ENCODE data around the gene TRIM44.

The TRIM44 gene

GRCh38 chr11:35794333-35794732, 131.8 kb downstream of the TRIM44 start:
- no peak for DNase-seq

GRCh38 chr11:35794850-35795249, 132.3 kb downstream of the TRIM44 start:
- no peak for DNase-seq

GRCh38 chr11:35796562-35796961, 134.0 kb downstream of the TRIM44 start:
- DNase-seq = no peak

- DNase-seq = no peak
These were observed 135.8 kb downstream of the TRIM44 start for GRCh38 chr11:35798423-35798822.

GRCh38 chr11:35798983-35799382, 136.4 kb downstream of the TRIM44 start:
- peak; percentile 68 for DNase-seq

GRCh38 chr11:35799655-35800054, 137.1 kb downstream of the TRIM44 start:
- DNase-seq = no peak

- DNase-seq = no peak
These were observed 138.7 kb downstream of the TRIM44 start for GRCh38 chr11:35800970-35801953.

GRCh38 chr11:35802221-35802620, 139.6 kb downstream of the TRIM44 start:
- DNase-seq = no peak

- no peak for DNase-seq
These were observed 140.1 kb downstream of the TRIM44 start for GRCh38 chr11:35802672-35803071.

- DNase-seq = no peak
These were observed 140.5 kb downstream of the TRIM44 start for GRCh38 chr11:35803115-35803514.

GRCh38 chr11:35804451-35805040, 142.0 kb downstream of the TRIM44 start:
- no peak for DNase-seq

- no peak for DNase-seq
These were observed 147.0 kb downstream of the TRIM44 start for GRCh38 chr11:35809561-35809960.

GRCh38 chr11:35810045-35810645, 147.6 kb downstream of the TRIM44 start:
- DNase-seq = no peak

GRCh38 chr11:35811783-35812182, 149.2 kb downstream of the TRIM44 start:
- DNase-seq = no peak

- DNase-seq = no peak
These were observed 150.3 kb downstream of the TRIM44 start for GRCh38 chr11:35812828-35813227.

GRCh38 chr11:35814081-35814695, 151.6 kb downstream of the TRIM44 start:
- DNase-seq = no peak

- DNase-seq = no peak
These were observed 152.2 kb downstream of the TRIM44 start for GRCh38 chr11:35814720-35815305.

- DNase-seq = no peak
These were observed 153.2 kb downstream of the TRIM44 start for GRCh38 chr11:35815556-35816315.

GRCh38 chr11:35820614-35821013, 158.0 kb downstream of the TRIM44 start:
- no peak for DNase-seq

- DNase-seq = no peak
These were observed 160.4 kb downstream of the TRIM44 start for GRCh38 chr11:35822815-35823495.

- DNase-seq = no peak
These were observed 161.2 kb downstream of the TRIM44 start for GRCh38 chr11:35823742-35824298.

Measured in NCI-H1694 (cell line).